ENCODE data around the gene WHRN. TPM values are rescaled to one million over a fixed set of nuclear protein-coding genes. Genes with fewer than 3 reads are reported as not detected.

Gene WHRN
- total RNA-seq, 1 donor from 2014 or later, result 2.9 TPM

- peaks cover 6% of the 10 kb centered on the region for H3K4me1 Mint-ChIP-seq (ENCODE audit: low read depth)
- no peaks in the 10 kb centered on the region for H3K27me3 Mint-ChIP-seq (ENCODE audit: low read depth)
- no peak for DNase-seq (ENCODE audit: low spot score)
- intact Hi-C loops (cut with micrococcal nuclease), result loop anchor here (5.0 to 10.0 kb wide), 2 partner anchors 78 to 1116 kb away; no protein-coding TSS in a partner anchor
- no peaks in the 10 kb centered on the region for H3K9me3 Mint-ChIP-seq
- no peak overlapping the region for H3K27ac Mint-ChIP-seq
- no peak overlapping the region for H3K4me3 Mint-ChIP-seq (ENCODE audit: low read depth)
- no peaks in the 10 kb centered on the region for H3K36me3 Mint-ChIP-seq (ENCODE audit: low read depth)
These were observed 96.0 kb downstream of the WHRN start for GRCh38 chr9:114409103-114409780.

DNA sequence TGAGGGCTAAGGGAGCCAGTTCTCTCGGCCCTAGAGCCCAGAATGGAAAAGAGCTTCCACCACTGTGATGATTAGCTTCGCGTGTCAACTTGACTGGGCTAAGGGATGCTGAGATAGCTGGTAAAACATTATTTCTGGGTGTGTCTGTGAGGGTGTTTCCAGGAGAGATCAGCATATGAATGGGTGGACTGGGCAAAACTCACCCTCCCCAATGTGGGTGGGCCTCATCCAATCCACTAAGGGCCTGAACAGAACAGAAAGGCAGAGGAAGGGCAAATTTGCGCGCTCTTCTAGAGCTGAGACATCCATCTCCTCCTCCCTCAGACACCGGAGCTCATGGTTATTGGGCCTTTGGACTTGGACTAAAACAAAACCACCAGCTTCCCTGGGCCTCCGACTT, 96.6 kb downstream of the WHRN start:
- H3K9me3 Mint-ChIP-seq, result no peaks in the 10 kb centered on the region
- no peaks in the 10 kb centered on the region for H3K27me3 Mint-ChIP-seq (ENCODE audit: low read depth)
- H3K27ac Mint-ChIP-seq, result no peak overlapping the region
- DNase-seq (ENCODE audit: low spot score), result no peak
- no peak overlapping the region for H3K4me3 Mint-ChIP-seq (ENCODE audit: low read depth)
- H3K36me3 Mint-ChIP-seq (ENCODE audit: low read depth), result no peaks in the 10 kb centered on the region
- intact Hi-C loops (cut with micrococcal nuclease), result loop anchor here (5.0 to 10.0 kb wide), 2 partner anchors 79 to 1116 kb away; no protein-coding TSS in a partner anchor
- peaks cover 6% of the 10 kb centered on the region for H3K4me1 Mint-ChIP-seq (ENCODE audit: low read depth)

GRCh38 chr9:114407889-114408288, 97.4 kb downstream of the WHRN start:
- Mint-ChIP-seq H3K27me3 (ENCODE audit: low read depth) (no peaks in the 10 kb centered on the region), H3K4me1 (ENCODE audit: low read depth) (peaks cover 6% of the 10 kb centered on the region), H3K36me3 (ENCODE audit: low read depth) (no peaks in the 10 kb centered on the region), H3K9me3 (no peaks in the 10 kb centered on the region), H3K27ac (no peak overlapping the region), H3K4me3 (ENCODE audit: low read depth) (no peak overlapping the region)
- intact Hi-C loops (cut with micrococcal nuclease), result loop anchor here (5.0 to 10.0 kb wide), 2 partner anchors 79 to 1117 kb away; no protein-coding TSS in a partner anchor
- DNase-seq (ENCODE audit: low spot score), result no peak

DNA sequence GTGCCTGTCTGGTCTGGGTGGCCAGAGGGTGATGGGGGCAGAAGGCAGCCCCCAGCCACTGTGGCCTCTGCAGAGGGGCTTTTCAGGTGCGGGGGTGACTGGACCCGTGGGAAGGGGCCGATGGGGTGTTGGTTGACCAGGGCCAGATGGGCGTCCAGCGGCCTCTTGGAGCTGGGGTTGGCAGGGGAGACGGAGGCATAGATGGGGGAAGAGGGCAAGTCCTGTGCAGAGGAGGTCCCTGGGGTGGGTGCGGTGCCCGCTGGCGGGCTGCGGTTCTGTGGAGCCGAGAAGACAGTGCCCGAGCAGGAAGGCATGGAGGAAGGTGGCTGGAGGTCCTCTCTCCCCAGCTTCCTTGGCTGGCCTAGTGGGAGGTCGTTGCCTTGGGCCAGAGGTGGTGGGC, 98.8 kb downstream of the WHRN start:
- no peak overlapping the region for H3K27ac Mint-ChIP-seq
- no peaks in the 10 kb centered on the region for H3K9me3 Mint-ChIP-seq
- no peak for DNase-seq (ENCODE audit: low spot score)
- peaks cover 6% of the 10 kb centered on the region for H3K4me1 Mint-ChIP-seq (ENCODE audit: low read depth)
- no peak overlapping the region for H3K4me3 Mint-ChIP-seq (ENCODE audit: low read depth)
- H3K27me3 Mint-ChIP-seq (ENCODE audit: low read depth), result no peaks in the 10 kb centered on the region
- intact Hi-C loops (cut with micrococcal nuclease), result loop anchor here (5.0 to 10.0 kb wide), 2 partner anchors 81 to 1118 kb away; no protein-coding TSS in a partner anchor
- no peaks in the 10 kb centered on the region for H3K36me3 Mint-ChIP-seq (ENCODE audit: low read depth)

DNA sequence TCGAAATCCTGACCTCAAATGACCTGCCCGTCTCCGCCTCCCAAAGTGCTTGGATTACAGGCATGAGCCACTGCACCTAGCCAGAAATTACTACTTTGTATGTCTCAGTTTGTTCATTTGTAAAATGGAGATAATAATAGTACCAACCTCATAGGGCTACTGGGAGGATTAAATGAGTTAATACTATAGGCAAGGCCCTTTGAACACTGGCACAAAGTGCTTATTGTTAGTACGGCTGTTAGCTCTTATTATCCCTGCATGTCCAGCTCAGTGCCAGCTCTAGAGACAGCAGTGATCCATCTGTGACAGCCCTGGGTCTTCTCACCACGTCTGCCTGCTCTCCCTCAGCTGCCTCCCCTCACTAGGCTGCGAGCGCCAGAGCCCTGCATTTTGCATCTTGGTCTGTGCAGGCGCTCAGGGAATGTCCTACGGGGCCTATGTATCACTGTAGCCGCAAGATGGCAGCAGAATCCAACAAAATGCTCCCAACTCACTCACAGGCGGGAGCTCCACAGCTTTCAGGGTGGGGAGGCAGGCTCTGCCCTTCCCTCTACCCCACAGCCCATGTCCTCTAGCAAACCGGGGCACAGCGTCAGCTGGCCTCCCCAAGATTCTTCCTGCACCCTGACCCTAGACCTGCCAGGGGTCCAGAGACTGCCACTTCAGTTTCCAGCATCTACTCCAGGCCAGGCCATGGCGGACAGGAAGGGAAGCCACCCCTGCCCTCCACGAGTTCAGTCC, 99.8 kb downstream of the WHRN start:
- Mint-ChIP-seq H3K4me1 (ENCODE audit: low read depth) (peaks cover 6% of the 10 kb centered on the region), H3K4me3 (ENCODE audit: low read depth) (no peak overlapping the region), H3K27me3 (ENCODE audit: low read depth) (no peaks in the 10 kb centered on the region), H3K9me3 (no peaks in the 10 kb centered on the region), H3K36me3 (ENCODE audit: low read depth) (no peaks in the 10 kb centered on the region), H3K27ac (no peak overlapping the region)
- peak; percentile 71 for DNase-seq (ENCODE audit: low spot score)
- intact Hi-C loops (cut with micrococcal nuclease), result loop anchor here (1.0 to 10.0 kb wide), 5 partner anchors 82 to 1119 kb away; no protein-coding TSS in a partner anchor

DNA sequence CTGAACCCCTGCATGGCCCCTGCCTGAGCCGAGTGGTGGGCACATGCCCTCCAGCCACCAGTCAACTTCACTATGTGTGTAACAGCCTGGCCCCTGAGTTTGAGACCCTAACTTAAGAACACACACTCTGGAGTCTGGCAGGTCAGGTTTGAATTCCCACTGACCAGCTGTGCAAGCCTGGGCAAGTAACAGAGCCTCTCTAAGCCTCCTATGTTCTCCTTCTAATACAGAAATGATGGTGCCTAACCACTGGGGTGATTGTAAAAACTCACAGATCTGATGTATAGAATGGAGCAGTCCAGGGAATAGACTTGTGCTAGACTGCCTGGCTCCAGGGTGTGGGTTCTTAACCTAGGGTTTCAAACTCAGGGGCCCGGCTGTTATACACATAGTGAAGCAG, 100.7 kb downstream of the WHRN start:
- peaks cover 6% of the 10 kb centered on the region for H3K4me1 Mint-ChIP-seq (ENCODE audit: low read depth)
- no peaks in the 10 kb centered on the region for H3K27me3 Mint-ChIP-seq (ENCODE audit: low read depth)
- no peak overlapping the region for H3K4me3 Mint-ChIP-seq (ENCODE audit: low read depth)
- no peak overlapping the region for H3K27ac Mint-ChIP-seq
- intact Hi-C loops (cut with micrococcal nuclease), result loop anchor here (2.0 to 10.0 kb wide), 2 partner anchors 188 to 1120 kb away; no protein-coding TSS in a partner anchor
- DNase-seq (ENCODE audit: low spot score), result no peak
- H3K9me3 Mint-ChIP-seq, result no peaks in the 10 kb centered on the region
- H3K36me3 Mint-ChIP-seq (ENCODE audit: low read depth), result no peaks in the 10 kb centered on the region

DNA sequence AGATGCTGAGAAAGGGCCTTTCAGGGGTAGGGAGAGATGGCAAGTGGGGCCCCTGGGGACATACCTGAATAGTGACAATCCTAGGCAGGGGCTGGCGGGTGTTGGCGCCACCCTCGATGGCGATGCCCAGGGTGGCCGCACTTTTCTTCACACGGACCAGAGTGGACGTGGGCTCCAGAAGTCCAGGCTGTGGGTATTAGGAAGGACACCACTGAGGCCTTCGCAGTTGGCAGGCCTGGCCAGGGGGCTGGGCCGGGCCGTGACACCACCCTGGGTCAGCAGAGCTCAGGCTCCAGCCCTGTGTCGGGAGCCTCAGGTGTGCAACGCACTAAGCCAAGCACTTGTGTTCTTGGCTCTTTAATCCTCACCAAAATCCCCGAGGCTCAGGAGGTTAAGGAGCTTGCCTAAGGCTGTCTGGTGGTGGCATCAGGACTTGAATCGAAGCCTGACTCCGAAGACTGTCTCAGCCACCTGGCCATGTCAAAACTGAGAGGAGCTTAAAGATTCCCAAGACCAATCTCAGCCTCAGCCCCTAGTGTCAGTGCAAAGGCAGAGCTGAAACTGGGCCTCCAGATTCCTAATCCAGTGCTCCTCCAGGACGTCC, 102.0 kb downstream of the WHRN start:
- intact Hi-C loops (cut with micrococcal nuclease), result loop anchor here (10.0 kb wide), 1 partner anchor 1122 kb away; no protein-coding TSS in a partner anchor
- Mint-ChIP-seq H3K36me3 (ENCODE audit: low read depth) (no peaks in the 10 kb centered on the region), H3K4me3 (ENCODE audit: low read depth) (no peak overlapping the region), H3K27ac (no peak overlapping the region), H3K9me3 (no peaks in the 10 kb centered on the region), H3K4me1 (ENCODE audit: low read depth) (peaks cover 6% of the 10 kb centered on the region), H3K27me3 (ENCODE audit: low read depth) (no peaks in the 10 kb centered on the region)
- DNase-seq (ENCODE audit: low spot score), result no peak

DNA sequence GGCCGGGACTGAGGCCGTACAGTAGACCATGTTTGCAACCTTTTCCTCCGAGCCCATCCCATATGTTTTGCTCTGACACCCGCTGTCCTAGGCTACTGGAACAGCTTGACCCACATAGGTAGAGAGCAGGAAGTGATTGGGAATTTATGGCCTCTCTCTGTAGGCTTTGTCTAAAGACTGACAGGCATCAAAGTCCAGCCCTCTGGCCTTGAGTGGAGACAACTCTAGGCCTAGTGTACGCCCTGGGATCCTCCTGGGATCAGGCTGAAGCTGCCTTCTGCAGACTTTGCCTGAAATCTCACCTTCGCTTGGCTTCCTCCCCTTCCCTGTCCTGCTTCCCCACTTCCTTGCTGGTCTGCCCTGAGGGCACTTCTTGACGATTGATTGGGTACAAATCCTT, 103.9 kb downstream of the WHRN start:
- intact Hi-C loops (cut with micrococcal nuclease), result loop anchor here (10.0 kb wide), 1 partner anchor 1123 kb away; no protein-coding TSS in a partner anchor
- no peaks in the 10 kb centered on the region for H3K9me3 Mint-ChIP-seq
- H3K4me3 Mint-ChIP-seq (ENCODE audit: low read depth), result no peak overlapping the region
- no peaks in the 10 kb centered on the region for H3K27me3 Mint-ChIP-seq (ENCODE audit: low read depth)
- DNase-seq (ENCODE audit: low spot score), result no peak
- H3K4me1 Mint-ChIP-seq (ENCODE audit: low read depth), result peaks cover 16% of the 10 kb centered on the region
- peaks cover 6% of the 10 kb centered on the region for H3K36me3 Mint-ChIP-seq (ENCODE audit: low read depth)
- H3K27ac Mint-ChIP-seq, result no peak overlapping the region

- no peaks in the 10 kb centered on the region for H3K9me3 Mint-ChIP-seq
- no peak overlapping the region for H3K4me3 Mint-ChIP-seq (ENCODE audit: low read depth)
- no peak overlapping the region for H3K27ac Mint-ChIP-seq
- intact Hi-C loops (cut with micrococcal nuclease), result loop anchor here (10.0 kb wide), 1 partner anchor 1124 kb away; no protein-coding TSS in a partner anchor
- no peaks in the 10 kb centered on the region for H3K27me3 Mint-ChIP-seq (ENCODE audit: low read depth)
- no peak for DNase-seq (ENCODE audit: low spot score)
- H3K4me1 Mint-ChIP-seq (ENCODE audit: low read depth), result peaks cover 18% of the 10 kb centered on the region
- H3K36me3 Mint-ChIP-seq (ENCODE audit: low read depth), result peaks cover 12% of the 10 kb centered on the region
These were observed 104.5 kb downstream of the WHRN start for GRCh38 chr9:114400772-114401171.

DNA sequence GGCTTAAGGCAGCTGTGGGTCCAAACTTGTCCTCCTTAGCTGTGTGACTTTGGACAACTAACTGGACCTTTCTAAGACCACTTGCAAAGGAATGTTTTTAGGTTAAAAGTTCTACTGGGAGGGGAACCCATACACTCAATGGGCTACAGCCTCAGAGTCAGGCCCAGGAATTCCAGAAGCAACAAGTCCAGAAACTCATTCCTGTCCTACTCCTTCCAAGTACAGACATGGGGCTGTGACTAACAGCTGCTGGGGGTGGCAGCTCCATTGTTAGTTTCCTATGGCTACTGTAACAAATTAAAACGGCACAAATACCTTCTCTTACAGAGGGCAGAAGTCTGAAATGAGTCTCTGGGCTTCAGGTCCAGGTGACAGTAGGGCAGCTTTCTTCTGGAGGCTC, 105.1 kb downstream of the WHRN start:
- intact Hi-C loops (cut with micrococcal nuclease), result loop anchor here (10.0 kb wide), 1 partner anchor 1125 kb away; no protein-coding TSS in a partner anchor
- H3K9me3 Mint-ChIP-seq, result no peaks in the 10 kb centered on the region
- peaks cover 19% of the 10 kb centered on the region for H3K4me1 Mint-ChIP-seq (ENCODE audit: low read depth)

GRCh38 chr9:114399381-114399780, 105.9 kb downstream of the WHRN start:
- Mint-ChIP-seq H3K27ac (no peak overlapping the region), H3K4me3 (ENCODE audit: low read depth) (no peak overlapping the region), H3K9me3 (no peaks in the 10 kb centered on the region), H3K4me1 (ENCODE audit: low read depth) (peaks cover 27% of the 10 kb centered on the region), H3K36me3 (ENCODE audit: low read depth) (peaks cover 21% of the 10 kb centered on the region), H3K27me3 (ENCODE audit: low read depth) (no peaks in the 10 kb centered on the region)
- intact Hi-C loops (cut with micrococcal nuclease), result loop anchor here (2.0 to 10.0 kb wide), 3 partner anchors 61 to 615 kb away; partner anchors contain the start of gene ATP6V1G1
- DNase-seq (ENCODE audit: low spot score), result no peak

More for the DNA sequence above, 105.1 kb downstream of the WHRN start:
- Mint-ChIP-seq H3K27me3 (ENCODE audit: low read depth) (no peaks in the 10 kb centered on the region), H3K27ac (no peak overlapping the region), H3K36me3 (ENCODE audit: low read depth) (peaks cover 15% of the 10 kb centered on the region), H3K4me3 (ENCODE audit: low read depth) (no peak overlapping the region)
- no peak for DNase-seq (ENCODE audit: low spot score)

DNA sequence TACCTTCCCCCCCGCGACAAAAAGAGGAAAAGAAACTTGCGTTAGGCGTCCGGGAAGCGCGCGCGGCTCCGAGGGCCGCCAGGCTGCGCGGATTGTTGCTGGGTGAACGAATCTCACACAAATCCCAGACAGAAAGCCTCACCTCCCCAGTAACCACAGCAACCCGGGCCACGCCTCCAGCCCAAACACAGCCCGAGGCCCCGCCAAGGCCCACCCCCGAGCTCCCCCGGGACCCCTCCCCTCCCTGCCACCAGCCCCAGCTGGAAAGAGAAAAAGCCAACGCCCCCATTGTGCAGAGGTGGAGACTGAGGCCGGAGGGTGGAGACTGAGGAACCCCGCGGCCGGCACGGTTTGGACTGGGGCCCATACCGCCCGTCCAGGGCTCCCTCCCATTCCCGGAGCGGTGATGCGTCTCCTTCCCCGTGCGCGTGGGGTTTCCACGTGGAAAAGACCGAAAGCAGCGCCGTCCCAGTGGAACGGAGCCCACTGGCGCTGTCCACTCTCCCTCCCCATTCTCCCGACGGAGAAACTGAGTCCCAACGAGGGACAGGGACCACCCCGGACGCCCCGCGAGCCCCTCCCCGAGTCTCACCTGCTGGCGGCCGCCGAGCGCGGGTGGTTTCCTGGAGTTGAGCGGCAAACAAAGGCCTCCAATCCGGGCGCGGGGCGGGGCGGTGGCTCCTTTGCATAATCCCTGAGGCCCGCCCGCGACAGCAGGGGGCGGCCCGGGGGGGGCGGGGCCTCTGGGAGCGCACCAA, 107.2 kb downstream of the WHRN start:
- DNase-seq (ENCODE audit: low spot score), result peak; percentile 92
- Mint-ChIP-seq H3K4me1 (ENCODE audit: low read depth) (peaks cover 31% of the 10 kb centered on the region), H3K27me3 (ENCODE audit: low read depth) (no peaks in the 10 kb centered on the region), H3K36me3 (ENCODE audit: low read depth) (peaks cover 27% of the 10 kb centered on the region), H3K27ac (peak overlapping the region; percentile 73), H3K4me3 (ENCODE audit: low read depth) (peak overlapping the region; percentile 85), H3K9me3 (no peaks in the 10 kb centered on the region)
- intact Hi-C loops (cut with micrococcal nuclease), result loop anchor here (1.0 to 10.0 kb wide), 6 partner anchors 13 to 617 kb away; partner anchors contain the start of gene ATP6V1G1

Measured in activated T-helper 2 cell treated with anti-CD3 and anti-CD28 coated beads, Interferon-gamma antibody, Interleukin-2, Interleukin-4, amounts not matched to agents 10 μg/mL and 5 μg/mL and 100 μg/mL, durations not matched to agents 14 hours and 24 hours and 36 hours (primary cell).